A549 (cell line): ENCODE results near the gene HJV. TPM values are rescaled to one million over a fixed set of nuclear protein-coding genes. Genes with fewer than 3 reads are reported as not detected.

Experiments
- ATAC-seq, 2 experiments: fragments of 200-7000 bp in 1 of 2; fragments of >200 bp in 1 of 2; cut with Nextera tagmentation in 1 of 2; cut with Tn5 transposase in 1 of 2; 3 replicates each; pipeline versions ENCODE4 v1.8.0 to v1.9.1; 2018 to 2020; ENCODE audit warnings: mild to moderate bottlenecking in 1 of 2, moderate library complexity in 1 of 2
- CTCF ChIA-PET: fragments of 300-600 bp; sonication (Branson Sonifier 250); formaldehyde crosslinking; extraction: SDS; loops from one replicate; lab custom pipeline; 2021; ENCODE audit warnings: antibody characterized with exemption, inconsistent platforms; lab: Yijun Ruan, JAX
- POLR2A ChIA-PET: fragments of 350-600 bp; formaldehyde crosslinking; extraction: SDS; loops from one replicate; lab custom pipeline; 2021; ENCODE audit warnings: antibody characterized with exemption, inconsistent platforms; lab: Yijun Ruan, JAX
- DNase-seq, 2 experiments: peaks; one replicate each; pipeline versions ENCODE4 v3.0.0 to v3.0.0-alpha.2; 2011 to 2016; ENCODE audit warnings: low read depth in 1 of 2, low spot score in 1 of 2
- FAIRE-seq: peaks from 2 replicates; lab custom pipeline; 2011; peaks lifted over from hg19 to GRCh38; lab: Jason Lieb, UNC
- H3K27ac ChIP-seq, 2 experiments: fragments of >200 bp; sonication (Bioruptor Twin); formaldehyde crosslinking; 3 replicates each; pipeline ENCODE4 v1.5.1; 2016 to 2017
- H3K4me1 ChIP-seq: fragments of >200 bp; sonication (Bioruptor Twin); formaldehyde crosslinking; 3 replicates; pipeline ENCODE4 v1.6.1; 2016
- H3K4me2 ChIP-seq: fragments of >200 bp; sonication (Bioruptor Twin); formaldehyde crosslinking; 3 replicates; pipeline ENCODE4 v1.6.1; 2016
- H3K4me3 ChIP-seq: fragments of >200 bp; sonication (Bioruptor Twin); formaldehyde crosslinking; 3 replicates; pipeline ENCODE4 v1.5.1; 2016
- H3K9me3 ChIP-seq: fragments of >200 bp; sonication (Bioruptor Twin); formaldehyde crosslinking; 3 replicates; pipeline ENCODE4 v1.6.1; 2016
- CHD4 ChIP-seq: fragments of 200-600 bp; sonication (generic); IDR thresholded peaks from 2 replicates; pipeline ENCODE4 v1.6.1; 2016; ENCODE audit warnings: antibody characterized with exemption, mild to moderate bottlenecking, borderline replicate concordance
- EP300 ChIP-seq, 2 experiments: fragments of >200 bp; sonication (Bioruptor Twin); formaldehyde crosslinking; IDR thresholded peaks; 2 replicates in 1 of 2; 3 replicates in 1 of 2; pipeline ENCODE4 v1.6.1; 2016 to 2017
- FOSB ChIP-seq: fragments of 250-450 bp; sonication (Bioruptor Pico); IDR thresholded peaks from 2 replicates; pipeline ENCODE4 v1.5.0; 2020; ENCODE audit warnings: mild to moderate bottlenecking, moderate library complexity
- HOXB5 ChIP-seq: fragments of 250-450 bp; sonication (Bioruptor Pico); IDR thresholded peaks from 2 replicates; pipeline ENCODE4 v1.5.0; 2020; ENCODE audit warnings: mild to moderate bottlenecking, moderate library complexity
- JUN ChIP-seq, 2 experiments: fragments of >200 bp; sonication (Bioruptor Twin); formaldehyde crosslinking; IDR thresholded peaks; 2 replicates in 1 of 2; 3 replicates in 1 of 2; pipeline ENCODE4 v1.6.1; 2016 to 2017
- MAZ ChIP-seq: fragments of 150-350 bp; IDR thresholded peaks from 2 replicates; pipeline ENCODE4 v1.6.1; 2014; ENCODE audit warnings: antibody characterized with exemption, low read depth, low read length, borderline replicate concordance
- MYC ChIP-seq: IDR thresholded peaks from 2 replicates; pipeline ENCODE4 v1.6.1; 2012; ENCODE audit warnings: mild to moderate bottlenecking, inconsistent platforms, low read length, improper control_type of control experiment, borderline replicate concordance
- NR3C1 ChIP-seq: fragments of >200 bp; sonication (Bioruptor Twin); formaldehyde crosslinking; IDR thresholded peaks from 3 replicates; pipeline ENCODE4 v1.6.1; 2017
- RAD21 ChIP-seq, 2 experiments: fragments of >200 bp in 1 of 2; sonication (Bioruptor Twin) in 1 of 2; formaldehyde crosslinking in 1 of 2; IDR thresholded peaks in 1 of 2; conservative IDR thresholded peaks in 1 of 2; 2 replicates in 1 of 2; 3 replicates in 1 of 2; pipeline ENCODE4 v1.6.1; 2012 to 2018; ENCODE audit warnings: inconsistent platforms in 1 of 2
- SMC3 ChIP-seq: fragments of >200 bp; sonication (Bioruptor Twin); formaldehyde crosslinking; IDR thresholded peaks from 3 replicates; pipeline ENCODE4 v1.6.1; 2018; ENCODE audit warnings: inconsistent platforms
- SREBF2 ChIP-seq: fragments of 450-650 bp; IDR thresholded peaks from 2 replicates; pipeline ENCODE4 v1.6.1; 2014; ENCODE audit warnings: mild to moderate bottlenecking, moderate library complexity
- ZFP36 ChIP-seq: fragments of 450-650 bp; IDR thresholded peaks from 2 replicates; pipeline ENCODE4 v1.6.1; 2014; ENCODE audit warnings: borderline replicate concordance; ENCODE audit not compliant: partially characterized antibody
- WGBS: methylation state at CpG from one replicate; pipeline ENCODE4 v1.1.6; 2017; ENCODE audit errors: missing lambda C conversion rate; 5-methylcytosine and 5-hydroxymethylcytosine counted together
- polyA plus RNA-seq, 4 experiments: library from polyadenylated mRNA; depleted of rRNA in 3 of 4; stranded (reverse); fragments of >200 nt; fragmentation: RNase III in 1 of 4; extraction: RNeasy Plus Mini Kit Qiagen cat#74134 plus additional on column Dnase treatment in 1 of 4; gene quantifications; 2 replicates in 3 of 4; 3 replicates in 1 of 4; pipeline ENCODE4 v1.2.3, GENCODE V29; 2011 to 2017
- TF ChIP-seq, protein P1 (sequence below): fragments of 200-600 bp; sonication (generic); IDR thresholded peaks from 2 replicates; pipeline ENCODE4 v1.6.1; 2016; ENCODE audit warnings: antibody characterized with exemption, mild to moderate bottlenecking, moderate library complexity
- TF ChIP-seq, protein P2 (sequence below): IDR thresholded peaks from 2 replicates; pipeline ENCODE4 v1.6.1; 2012; ENCODE audit warnings: low read depth, borderline replicate concordance
- TF ChIP-seq, protein P3 (sequence below): fragments of >200 bp; sonication (Bioruptor Twin); formaldehyde crosslinking; IDR thresholded peaks from 3 replicates; pipeline ENCODE4 v1.5.1; 2016

HJV gene
- polyA plus RNA-seq, 2 of the 4 experiments (the other 2 are of a cell fraction), result not detected

DNA sequence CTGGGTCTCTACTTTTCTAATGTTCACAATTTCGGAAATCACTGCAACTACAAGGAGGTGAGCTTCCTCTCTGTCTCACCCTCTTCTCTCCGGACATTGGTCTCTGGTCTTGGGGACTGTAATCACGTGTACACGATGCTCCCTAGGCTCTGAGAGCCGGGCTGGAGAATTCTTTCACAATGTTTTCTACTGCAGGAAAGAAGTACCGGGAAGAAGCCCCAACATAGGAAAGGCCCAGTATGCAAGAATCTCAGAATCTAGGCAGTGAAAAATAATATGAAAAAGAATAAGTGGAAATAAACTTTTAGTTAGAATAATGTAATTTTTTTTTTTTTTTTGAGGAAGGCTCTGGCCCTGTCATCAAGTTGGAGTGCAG, 13.5 kb upstream of the HJV start (continued):
- TF ChIP-seq, protein P1, sequence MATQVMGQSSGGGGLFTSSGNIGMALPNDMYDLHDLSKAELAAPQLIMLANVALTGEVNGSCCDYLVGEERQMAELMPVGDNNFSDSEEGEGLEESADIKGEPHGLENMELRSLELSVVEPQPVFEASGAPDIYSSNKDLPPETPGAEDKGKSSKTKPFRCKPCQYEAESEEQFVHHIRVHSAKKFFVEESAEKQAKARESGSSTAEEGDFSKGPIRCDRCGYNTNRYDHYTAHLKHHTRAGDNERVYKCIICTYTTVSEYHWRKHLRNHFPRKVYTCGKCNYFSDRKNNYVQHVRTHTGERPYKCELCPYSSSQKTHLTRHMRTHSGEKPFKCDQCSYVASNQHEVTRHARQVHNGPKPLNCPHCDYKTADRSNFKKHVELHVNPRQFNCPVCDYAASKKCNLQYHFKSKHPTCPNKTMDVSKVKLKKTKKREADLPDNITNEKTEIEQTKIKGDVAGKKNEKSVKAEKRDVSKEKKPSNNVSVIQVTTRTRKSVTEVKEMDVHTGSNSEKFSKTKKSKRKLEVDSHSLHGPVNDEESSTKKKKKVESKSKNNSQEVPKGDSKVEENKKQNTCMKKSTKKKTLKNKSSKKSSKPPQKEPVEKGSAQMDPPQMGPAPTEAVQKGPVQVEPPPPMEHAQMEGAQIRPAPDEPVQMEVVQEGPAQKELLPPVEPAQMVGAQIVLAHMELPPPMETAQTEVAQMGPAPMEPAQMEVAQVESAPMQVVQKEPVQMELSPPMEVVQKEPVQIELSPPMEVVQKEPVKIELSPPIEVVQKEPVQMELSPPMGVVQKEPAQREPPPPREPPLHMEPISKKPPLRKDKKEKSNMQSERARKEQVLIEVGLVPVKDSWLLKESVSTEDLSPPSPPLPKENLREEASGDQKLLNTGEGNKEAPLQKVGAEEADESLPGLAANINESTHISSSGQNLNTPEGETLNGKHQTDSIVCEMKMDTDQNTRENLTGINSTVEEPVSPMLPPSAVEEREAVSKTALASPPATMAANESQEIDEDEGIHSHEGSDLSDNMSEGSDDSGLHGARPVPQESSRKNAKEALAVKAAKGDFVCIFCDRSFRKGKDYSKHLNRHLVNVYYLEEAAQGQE, result no peak
- TF ChIP-seq, all 56 proteins: peak for 7

DNA sequence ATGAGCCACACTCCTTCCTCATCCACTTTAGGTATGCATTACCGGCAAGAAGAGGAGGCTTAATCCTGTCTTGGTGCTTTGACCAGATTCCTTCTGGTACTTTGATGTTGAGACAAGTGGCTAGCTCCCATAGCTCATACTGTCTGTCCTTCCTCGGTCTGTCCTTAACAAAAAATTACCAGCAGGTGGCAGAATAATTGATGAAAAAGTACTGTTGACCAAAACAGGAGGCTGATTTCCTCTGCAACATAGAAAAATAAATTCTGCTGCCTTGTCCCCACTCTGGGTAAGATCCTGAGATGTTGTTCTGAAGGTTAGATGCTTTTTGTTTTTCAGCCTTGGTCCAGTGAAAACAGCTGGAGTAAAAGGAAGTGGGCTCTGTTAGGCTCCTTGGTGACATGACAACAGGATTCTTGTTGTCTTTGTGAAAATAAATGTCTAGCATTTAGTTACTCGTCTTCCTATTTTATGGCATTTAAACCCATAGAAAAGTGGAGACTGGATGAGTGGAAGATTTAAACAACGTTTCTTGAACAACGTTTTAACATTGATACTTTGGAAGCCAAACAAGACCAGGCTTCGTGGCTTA, 11.2 kb upstream of the HJV start:
- Histone ChIP-seq H3K27ac (no peak overlapping the region), H3K9me3 (no peaks in the 10 kb centered on the region), H3K4me2 (no peak overlapping the region), H3K4me3 (no peak overlapping the region), H3K4me1 (peaks cover 6% of the 10 kb centered on the region; the same call in 2 of the 3 replicates)
- ATAC-seq, result peak; percentile 15 to 20; a peak in 2 of 6 replicates
- no peak for FAIRE-seq
- CTCF ChIA-PET, result interaction anchor here (0.6 to 4.5 kb wide), 19 partner anchors 10 to 249 kb away, joined by 3 to 28 read pairs (median 4); partner anchors contain the start of genes HJV and NUDT17
- 32% methylated on average over 6 of the region's 6 CpGs for WGBS
- DNase-seq, result peak in 1 of 2 experiments; percentile 61
- TF ChIP-seq, protein P2, sequence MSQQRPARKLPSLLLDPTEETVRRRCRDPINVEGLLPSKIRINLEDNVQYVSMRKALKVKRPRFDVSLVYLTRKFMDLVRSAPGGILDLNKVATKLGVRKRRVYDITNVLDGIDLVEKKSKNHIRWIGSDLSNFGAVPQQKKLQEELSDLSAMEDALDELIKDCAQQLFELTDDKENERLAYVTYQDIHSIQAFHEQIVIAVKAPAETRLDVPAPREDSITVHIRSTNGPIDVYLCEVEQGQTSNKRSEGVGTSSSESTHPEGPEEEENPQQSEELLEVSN, result no peak
- TF ChIP-seq MYC, result no peak
- peak; percentile 72 for TF ChIP-seq SMC3
- TF ChIP-seq ZFP36, result no peak
- peak; percentile 37 to 53; a peak in 4 of 5 replicates for TF ChIP-seq RAD21 (conservative IDR thresholded peaks at IDR 0.05 in 1 of 2, IDR thresholded peaks at IDR 0.05 in 1 of 2)
- TF ChIP-seq, protein P3, sequence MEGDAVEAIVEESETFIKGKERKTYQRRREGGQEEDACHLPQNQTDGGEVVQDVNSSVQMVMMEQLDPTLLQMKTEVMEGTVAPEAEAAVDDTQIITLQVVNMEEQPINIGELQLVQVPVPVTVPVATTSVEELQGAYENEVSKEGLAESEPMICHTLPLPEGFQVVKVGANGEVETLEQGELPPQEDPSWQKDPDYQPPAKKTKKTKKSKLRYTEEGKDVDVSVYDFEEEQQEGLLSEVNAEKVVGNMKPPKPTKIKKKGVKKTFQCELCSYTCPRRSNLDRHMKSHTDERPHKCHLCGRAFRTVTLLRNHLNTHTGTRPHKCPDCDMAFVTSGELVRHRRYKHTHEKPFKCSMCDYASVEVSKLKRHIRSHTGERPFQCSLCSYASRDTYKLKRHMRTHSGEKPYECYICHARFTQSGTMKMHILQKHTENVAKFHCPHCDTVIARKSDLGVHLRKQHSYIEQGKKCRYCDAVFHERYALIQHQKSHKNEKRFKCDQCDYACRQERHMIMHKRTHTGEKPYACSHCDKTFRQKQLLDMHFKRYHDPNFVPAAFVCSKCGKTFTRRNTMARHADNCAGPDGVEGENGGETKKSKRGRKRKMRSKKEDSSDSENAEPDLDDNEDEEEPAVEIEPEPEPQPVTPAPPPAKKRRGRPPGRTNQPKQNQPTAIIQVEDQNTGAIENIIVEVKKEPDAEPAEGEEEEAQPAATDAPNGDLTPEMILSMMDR, result peak; percentile 63
- TF ChIP-seq, all 56 proteins: peak for 3
- POLR2A ChIA-PET, result interaction anchor here (0.6 to 0.8 kb wide), 2 partner anchors 19 to 188 kb away, joined by 3 read pairs; no protein-coding TSS in a partner anchor

DNA sequence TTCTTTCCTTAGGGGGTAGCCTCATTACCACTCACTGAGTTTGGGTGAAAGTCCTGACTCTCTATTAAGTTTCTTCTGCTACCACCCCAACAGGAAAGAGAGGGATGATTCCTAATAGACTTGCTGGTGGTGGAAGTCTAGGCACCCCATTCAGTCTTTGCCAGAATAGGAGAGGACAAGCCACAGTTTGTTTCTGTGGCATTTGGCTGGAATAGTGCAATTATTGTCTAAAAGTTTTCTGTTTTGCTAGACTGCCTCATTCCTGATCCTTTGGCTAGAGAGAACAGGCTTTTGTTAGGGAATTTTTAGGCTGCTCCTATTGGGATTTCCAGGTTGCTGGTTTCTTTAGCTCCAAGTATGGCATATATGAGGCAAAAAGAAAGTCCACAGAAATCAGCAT, 9.9 kb upstream of the HJV start:
- H3K9me3 ChIP-seq, result no peaks in the 10 kb centered on the region
- ChIA-PET CTCF (interaction anchor here (0.9 to 4.5 kb wide), 11 partner anchors 9 to 186 kb away, joined by 3 to 28 read pairs (median 4); partner anchors contain the start of genes HJV and NUDT17), POLR2A (no interaction called here)
- DNase-seq, result no peak
- H3K27ac ChIP-seq, result no peak overlapping the region
- no peak overlapping the region for H3K4me2 ChIP-seq
- no peak for ATAC-seq
- H3K4me3 ChIP-seq, result no peak overlapping the region
- TF ChIP-seq NR3C1, result no peak
- no peak for TF ChIP-seq JUN (IDR thresholded peaks at IDR 0.05)
- no peak for TF ChIP-seq CHD4
- no peak for TF ChIP-seq EP300 (IDR thresholded peaks at IDR 0.05)
- no peak for TF ChIP-seq FOSB (CRISPR knock-in tag)
- no peak for TF ChIP-seq SMC3
- no peak for TF ChIP-seq SREBF2
- no peak for TF ChIP-seq HOXB5 (CRISPR knock-in tag)
- no peak for TF ChIP-seq MAZ
- H3K4me1 ChIP-seq, result peaks cover 6% of the 10 kb centered on the region; the same call in 2 of the 3 replicates
- no peak for FAIRE-seq
